ENCODE results near the gene ATAD3C.
"Not testable (repeated sequence)": the region's sequence is repeated elsewhere in the genome, so short reads cannot be mapped to it uniquely, and the experiment has no call there.

ATAD3C gene

DNA sequence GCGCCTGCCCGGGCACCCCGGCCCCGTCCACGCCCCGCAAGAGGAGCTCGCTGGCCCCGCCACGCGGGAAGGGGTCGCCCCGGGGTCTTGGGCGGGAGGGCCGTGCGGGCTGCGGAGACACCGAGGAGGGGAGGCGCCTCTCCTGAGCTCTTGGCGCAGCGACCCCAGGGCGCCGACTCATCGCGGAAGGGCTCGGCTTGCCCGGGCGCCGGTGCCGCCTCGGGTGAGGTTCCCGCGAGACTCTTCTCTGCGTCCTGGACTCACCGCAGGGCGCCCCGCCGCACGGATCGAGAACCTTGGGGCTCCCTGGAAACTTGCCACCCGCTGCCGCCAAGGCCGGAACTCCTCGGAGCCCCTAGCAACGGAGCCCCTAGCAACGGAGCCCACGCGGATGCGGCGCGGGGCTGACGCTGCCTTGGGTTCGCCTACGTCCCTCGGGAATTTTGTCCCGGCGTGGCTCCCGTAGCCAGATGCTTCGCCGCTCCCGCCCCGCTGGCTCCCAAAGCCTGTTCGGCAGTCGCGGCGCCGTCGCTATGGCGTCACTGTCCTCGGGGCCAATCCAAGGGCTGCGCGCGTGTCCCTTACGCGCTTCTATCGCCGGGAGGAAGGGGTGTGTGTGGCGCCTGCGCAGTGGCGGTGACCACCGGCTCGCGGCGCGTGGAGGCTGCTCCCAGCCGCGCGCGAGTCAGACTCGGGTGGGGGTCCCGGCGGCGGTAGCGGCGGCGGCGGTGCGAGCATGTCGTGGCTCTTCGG, 62.2 kb downstream of the ATAD3C start, which contains the start of gene ATAD3A:
TSS of gene ATAD3A (plus strand) at position 630 of the 753 bp plus-strand sequence. CDS start at position 737, 107 bp downstream.
- peak; percentile 98 for DNase-seq

DNA sequence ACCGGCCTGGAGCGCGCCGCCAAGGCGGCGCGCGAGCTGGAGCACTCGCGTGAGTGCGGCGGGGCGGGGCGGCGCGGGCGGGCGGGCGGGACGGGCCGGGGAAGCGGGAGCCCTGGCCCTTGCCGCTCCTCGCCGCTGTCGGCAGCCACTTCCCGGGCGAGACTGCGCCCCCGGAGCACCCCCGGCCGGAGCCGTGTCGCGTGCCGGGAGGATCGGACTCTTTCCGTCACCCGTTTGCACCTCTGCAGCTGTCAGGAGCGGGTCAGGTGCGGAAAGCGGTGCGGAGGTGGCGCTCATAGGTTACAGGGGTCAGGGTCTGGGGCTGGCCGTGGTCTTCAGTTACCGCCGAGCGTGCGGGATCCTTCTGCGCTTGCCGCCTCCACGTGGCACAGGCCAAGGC, 62.9 kb downstream of the ATAD3C start:
- peak; percentile 17 for DNase-seq

DNA sequence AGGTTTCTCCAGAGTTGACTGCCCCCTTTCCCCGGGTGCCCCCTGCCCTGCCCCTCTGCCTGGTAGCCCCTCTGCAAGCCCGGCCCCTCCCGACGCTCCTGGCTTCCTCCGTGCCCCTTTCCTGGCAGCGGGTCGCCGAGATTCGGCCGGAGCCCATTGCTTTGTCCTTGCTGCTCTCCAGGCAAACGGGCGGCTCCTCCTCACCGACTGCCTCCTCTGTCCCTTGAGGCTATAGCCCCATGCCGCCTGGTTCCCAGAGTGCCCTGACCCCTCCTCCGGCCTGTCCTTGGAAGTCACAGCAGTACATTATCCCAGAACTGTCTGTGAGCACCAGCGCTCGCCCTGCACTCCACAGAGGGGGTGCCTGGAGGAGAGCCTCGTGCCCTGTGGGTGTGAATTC, 64.2 kb downstream of the ATAD3C start:
- not testable (repeated sequence) for DNase-seq

DNA sequence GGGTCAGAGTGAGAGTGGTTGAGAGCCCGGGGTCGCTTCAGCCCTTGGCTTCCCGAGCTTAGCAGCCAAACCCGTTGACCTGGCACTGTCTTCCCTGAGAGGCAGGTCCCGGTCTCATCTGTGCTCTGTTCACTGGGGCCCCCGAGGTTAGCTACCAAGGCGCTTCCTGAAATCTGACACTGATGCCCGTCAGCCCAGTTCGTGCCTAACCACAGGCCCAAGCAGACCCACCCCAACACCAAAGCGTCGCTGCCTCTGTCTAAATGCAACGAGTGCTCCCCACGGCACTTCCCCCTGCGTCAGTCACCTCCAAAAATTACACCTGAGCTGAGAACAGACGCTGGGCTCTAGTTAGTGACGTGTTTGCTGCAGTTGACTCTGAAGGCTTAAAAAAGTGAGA, 64.9 kb downstream of the ATAD3C start:
- DNase-seq: not testable (repeated sequence)

DNA sequence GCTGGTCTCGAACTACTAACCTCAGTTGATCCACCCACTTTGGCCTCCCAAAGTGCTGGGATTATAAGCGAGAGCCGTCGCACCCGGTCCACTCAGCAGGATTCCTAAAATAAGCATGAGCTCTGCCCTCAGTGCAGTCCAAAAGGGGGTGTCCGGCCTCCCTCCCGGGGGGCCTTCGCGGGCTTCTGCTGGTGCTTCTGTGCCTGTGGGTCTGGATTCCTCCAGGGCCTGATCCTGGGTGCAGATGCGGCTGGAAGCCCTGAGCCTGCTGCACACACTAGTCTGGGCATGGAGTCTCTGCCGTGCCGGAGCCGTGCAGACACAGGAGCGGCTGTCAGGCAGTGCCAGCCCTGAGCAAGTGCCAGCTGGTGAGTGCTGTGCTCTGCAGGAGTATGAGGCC, 67.4 kb downstream of the ATAD3C start:
- DNase-seq: not testable (repeated sequence)

DNA sequence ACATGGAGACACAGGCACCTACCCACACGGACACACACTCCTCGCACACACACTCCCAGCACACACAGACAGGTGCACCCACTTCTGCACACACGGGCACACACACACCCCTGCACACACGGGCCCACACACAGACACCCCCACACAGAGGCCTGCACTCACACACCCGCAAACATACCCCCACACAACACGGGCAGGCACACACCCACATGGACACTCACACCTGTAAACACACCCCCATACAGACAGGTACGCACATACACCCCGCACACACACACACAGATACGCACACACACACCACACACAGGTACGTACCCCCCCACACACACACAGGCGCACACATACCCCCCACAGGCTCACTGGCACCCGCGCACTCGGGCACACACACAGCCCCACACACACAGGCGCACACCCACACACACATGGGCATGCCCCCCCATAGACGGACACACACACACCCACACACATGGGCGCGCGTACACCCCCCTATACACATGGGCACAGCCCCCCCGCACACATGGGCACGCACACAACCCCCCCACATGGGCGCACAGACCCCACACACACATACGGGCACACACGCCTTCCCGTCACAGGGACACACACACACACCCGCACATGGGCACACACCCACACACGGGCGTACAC, 68.6 kb downstream of the ATAD3C start:
- DNase-seq: no peak

DNA sequence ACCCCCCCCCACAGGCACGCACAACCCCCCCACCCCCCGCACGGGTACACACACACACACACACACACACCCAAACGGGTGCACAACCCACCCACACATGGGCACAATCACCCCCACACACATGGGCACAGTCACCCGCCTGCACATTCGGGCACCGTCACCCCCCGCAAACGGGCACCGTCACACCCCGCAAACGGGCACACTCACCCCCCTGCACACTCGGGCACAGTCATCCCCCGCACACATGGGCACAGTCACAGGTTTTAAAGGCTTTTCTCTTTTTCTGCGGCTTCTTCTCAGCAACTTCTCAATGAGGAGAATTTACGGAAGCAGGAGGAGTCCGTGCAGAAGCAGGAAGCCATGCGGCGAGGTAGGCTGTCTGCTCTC, 69.1 kb downstream of the ATAD3C start:
- not testable (repeated sequence) for DNase-seq
